GM21515 (cell line): ENCODE data around the gene TNIK.

Experiments
- ATAC-seq: cut with Tn5 transposase; IDR thresholded peaks from one replicate; pipeline ENCODE4 v1.9.1; 2021; ENCODE audit not compliant: unreplicated experiment

TNIK gene

DNA sequence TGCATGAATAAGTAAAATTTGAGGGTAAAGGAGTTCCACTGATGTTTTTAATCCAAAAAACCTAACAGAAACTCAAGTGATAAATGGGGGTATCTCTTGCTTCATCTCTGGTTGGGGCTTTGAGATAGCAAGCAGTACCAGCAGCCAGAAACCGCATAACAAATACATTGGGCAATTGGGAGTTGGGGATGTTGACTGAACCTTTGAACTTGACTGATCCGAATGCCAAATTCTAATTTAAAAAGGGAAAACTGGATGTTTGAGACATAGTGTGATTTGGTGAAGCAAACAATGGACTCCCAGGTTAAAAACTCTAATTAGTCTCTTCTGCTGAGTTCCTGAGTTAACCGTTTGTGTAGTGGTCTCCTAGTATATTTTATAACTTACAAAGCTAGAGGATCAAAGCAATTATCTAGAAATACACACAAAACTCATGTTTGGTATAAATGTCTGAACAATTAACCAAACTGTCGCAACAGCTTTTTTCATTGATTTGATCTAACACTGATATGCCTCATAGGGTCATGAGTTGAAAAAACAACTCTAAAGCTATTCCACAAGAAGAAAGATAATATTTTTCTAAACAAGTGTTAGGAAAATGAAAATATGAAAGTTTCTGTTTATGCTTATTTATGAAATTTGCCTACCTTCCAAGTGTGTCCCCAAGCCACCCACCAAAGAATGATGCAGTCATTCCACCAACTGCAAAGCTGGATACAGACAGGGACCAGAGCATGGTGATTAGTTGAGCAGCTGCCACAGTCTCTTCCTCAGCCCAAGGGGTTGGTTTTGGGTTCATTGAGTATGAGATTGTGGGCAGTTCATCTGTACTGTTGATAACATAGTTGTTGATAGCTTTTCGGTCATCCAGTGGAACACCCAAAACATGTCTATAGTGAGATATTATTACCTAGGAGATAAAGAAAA lies 446.1 kb downstream of the TNIK start:
- ATAC-seq, result no peak

- ATAC-seq, result no peak
Measured at GRCh38 chr3:171011873-171012336, 448.3 kb downstream of the TNIK start.
